Testis (tissue), 2 donors: ENCODE data around the gene ACTR1A.

ENCODE experiments used
- POLR2A ChIP-seq: fragments of 450-650 bp; IDR thresholded peaks from one replicate; pipeline ENCODE4 v1.6.1; 2017; ENCODE audit warnings: antibody characterized with exemption, mild to moderate bottlenecking, moderate library complexity
- TF ChIP-seq, protein P1 (sequence below), 3 experiments: fragments of 450-650 bp in 2 of 3; fragments of 200-600 bp in 1 of 3; sonication (generic) in 1 of 3; IDR thresholded peaks; one replicate each; pipeline ENCODE4 v1.5.1; 2016 to 2019; ENCODE audit warnings: antibody characterized with exemption in 3 of 3, mild to moderate bottlenecking in 2 of 3, moderate library complexity in 1 of 3

DNA sequence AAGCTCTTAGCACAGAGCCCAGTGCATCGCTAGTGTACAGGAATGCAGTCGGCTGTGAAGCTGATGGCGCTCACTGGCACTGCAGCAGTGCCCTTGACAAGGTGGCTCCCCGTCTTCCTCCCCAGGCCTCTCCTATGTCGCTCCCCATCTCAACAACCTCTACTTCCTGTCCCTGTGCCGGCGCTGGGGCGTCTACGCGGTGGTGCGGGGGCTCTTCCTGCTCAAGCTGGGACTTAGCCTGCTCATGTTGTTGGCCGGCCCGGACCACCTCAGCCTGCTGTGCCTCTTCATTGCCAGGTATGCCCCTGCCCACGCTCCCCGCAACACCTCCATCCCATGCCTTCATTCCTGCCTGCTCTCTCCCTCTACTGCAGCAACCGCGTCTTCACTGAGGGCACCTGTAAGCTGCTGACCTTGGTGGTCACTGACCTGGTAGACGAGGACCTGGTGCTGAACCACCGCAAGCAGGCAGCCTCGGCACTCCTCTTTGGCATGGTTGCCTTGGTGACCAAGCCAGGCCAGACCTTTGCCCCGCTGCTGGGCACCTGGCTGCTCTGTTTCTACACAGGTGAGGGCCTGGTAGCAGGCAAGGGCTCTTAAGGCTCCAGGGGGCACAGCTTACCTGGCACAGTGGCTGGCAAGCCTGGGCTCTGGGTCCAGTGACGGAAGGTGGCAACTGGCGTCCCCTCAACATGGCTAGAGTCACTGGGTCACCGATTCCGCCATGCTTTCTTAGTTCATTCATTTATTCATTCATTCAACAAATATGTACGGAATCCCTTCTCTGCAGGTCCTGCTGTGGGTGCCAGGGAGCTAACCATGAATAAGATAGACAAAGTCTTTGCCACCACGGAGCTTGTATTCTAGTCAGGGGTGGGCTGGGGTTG lies 28.8 kb downstream of the ACTR1A start:
- TF ChIP-seq POLR2A: no peak
- TF ChIP-seq, protein P1, sequence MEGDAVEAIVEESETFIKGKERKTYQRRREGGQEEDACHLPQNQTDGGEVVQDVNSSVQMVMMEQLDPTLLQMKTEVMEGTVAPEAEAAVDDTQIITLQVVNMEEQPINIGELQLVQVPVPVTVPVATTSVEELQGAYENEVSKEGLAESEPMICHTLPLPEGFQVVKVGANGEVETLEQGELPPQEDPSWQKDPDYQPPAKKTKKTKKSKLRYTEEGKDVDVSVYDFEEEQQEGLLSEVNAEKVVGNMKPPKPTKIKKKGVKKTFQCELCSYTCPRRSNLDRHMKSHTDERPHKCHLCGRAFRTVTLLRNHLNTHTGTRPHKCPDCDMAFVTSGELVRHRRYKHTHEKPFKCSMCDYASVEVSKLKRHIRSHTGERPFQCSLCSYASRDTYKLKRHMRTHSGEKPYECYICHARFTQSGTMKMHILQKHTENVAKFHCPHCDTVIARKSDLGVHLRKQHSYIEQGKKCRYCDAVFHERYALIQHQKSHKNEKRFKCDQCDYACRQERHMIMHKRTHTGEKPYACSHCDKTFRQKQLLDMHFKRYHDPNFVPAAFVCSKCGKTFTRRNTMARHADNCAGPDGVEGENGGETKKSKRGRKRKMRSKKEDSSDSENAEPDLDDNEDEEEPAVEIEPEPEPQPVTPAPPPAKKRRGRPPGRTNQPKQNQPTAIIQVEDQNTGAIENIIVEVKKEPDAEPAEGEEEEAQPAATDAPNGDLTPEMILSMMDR (IDR thresholded peaks at IDR 0.05): no peak
